ENCODE data around the gene EVC2. TPM values are rescaled to one million over a fixed set of nuclear protein-coding genes. Genes with fewer than 3 reads are reported as not detected.
A peak's percentile ranks its signal among the peaks of the same experiment; 100 is the strongest.

The EVC2 gene
- total and polyA plus RNA-seq, 4 donors, result 1.7 to 6.6 (median 2.3) TPM

DNA sequence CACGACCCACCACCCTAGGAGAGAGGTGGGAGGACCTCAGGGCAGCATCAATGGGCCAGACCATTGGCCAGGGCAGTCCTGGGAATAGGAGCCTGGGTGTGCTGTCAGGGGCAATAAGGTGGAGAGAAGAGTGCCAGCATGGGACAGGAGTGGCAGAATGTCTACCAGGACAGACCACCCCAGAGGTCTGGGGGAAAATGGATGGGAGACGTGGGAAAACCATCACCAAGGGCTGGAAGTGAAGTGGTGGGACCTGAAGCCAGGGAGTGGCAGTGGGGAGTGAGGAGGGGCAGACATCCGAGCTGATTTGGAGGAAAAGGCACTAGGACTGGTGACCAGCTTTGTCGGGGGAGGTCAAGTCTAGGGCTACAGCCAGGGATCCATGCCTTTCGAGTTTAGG, 993 bp downstream of the EVC2 start:
- H3K36me3 ChIP-seq (ENCODE audit: control insufficient read depth, insufficient read depth, low read length), result no peaks in the 10 kb centered on the region
- H3K27ac ChIP-seq (ENCODE audit: low read depth, low read length), result no peak overlapping the region
- H3K9me3 ChIP-seq (ENCODE audit: control insufficient read depth, insufficient read depth, low read length), result no peaks in the 10 kb centered on the region
- peaks cover 37% of the 10 kb centered on the region for H3K4me1 ChIP-seq (ENCODE audit: control insufficient read depth, insufficient read depth, low read length)
- peak overlapping the region; percentile 60 for H3K4me3 ChIP-seq (ENCODE audit: low read depth, low read length)
- peaks cover 27% of the 10 kb centered on the region for H3K27me3 ChIP-seq (ENCODE audit: control insufficient read depth, insufficient read depth, low read length)
- no peak for DNase-seq (ENCODE audit: low read depth in 4 of 6, low spot score in 6 of 6)
- 65% methylated on average over 5 of the region's 5 CpGs for WGBS (ENCODE audit: insufficient coverage)

DNA sequence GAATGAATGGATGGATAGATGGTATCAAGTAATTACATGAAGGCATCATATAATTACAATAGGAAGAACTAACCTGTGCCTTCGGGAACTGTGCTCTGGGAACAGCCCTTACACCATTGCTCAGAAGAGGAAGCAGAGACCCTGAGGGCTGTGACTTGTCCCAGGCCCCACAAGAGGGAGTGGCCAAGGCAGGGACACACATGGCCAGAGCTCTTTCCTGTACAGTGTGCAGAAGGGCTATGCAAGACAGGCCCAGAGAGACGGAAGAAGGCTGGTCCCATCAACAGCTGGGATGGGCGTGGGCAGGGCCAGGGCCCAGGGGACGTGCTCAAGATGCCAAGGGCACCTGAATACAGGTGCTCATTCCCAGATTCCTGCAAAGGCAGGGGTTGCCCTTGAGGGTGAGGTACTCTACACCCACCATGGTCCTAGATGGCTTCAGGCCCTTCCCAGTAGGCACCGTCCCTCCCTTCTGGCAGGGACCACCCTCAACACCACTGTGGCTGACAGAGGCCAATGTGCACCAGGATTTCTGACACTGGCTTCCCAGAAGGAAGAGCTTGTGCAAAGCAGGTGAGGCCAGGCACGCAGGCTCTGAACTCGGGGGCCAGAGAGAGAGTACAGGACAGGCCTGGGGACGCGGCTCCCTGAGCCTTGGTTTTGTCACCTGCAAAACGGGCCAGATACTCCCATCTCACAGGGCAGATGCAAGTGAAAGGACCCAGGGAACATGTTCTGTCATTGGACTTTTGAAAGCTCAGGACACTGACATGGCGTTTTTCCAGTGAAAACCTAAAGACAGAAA, 1.7 kb downstream of the EVC2 start:
- Histone ChIP-seq H3K27me3 (ENCODE audit: control insufficient read depth, insufficient read depth, low read length) (peaks cover 27% of the 10 kb centered on the region), H3K4me1 (ENCODE audit: control insufficient read depth, insufficient read depth, low read length) (peaks cover 34% of the 10 kb centered on the region), H3K27ac (ENCODE audit: low read depth, low read length) (no peak overlapping the region), H3K9me3 (ENCODE audit: control insufficient read depth, insufficient read depth, low read length) (no peaks in the 10 kb centered on the region), H3K36me3 (ENCODE audit: control insufficient read depth, insufficient read depth, low read length) (no peaks in the 10 kb centered on the region), H3K4me3 (ENCODE audit: low read depth, low read length) (no peak overlapping the region)
- DNase-seq (ENCODE audit: low read depth in 4 of 6, low spot score in 6 of 6), result no peak
- WGBS (ENCODE audit: insufficient coverage), result 98% methylated on average over 10 of the region's 11 CpGs

GRCh38 chr4:5705647-5706320, 2.6 kb downstream of the EVC2 start:
- DNase-seq (ENCODE audit: low read depth in 4 of 6, low spot score in 6 of 6), result no peak
- H3K9me3 ChIP-seq (ENCODE audit: control insufficient read depth, insufficient read depth, low read length), result no peaks in the 10 kb centered on the region
- no peak overlapping the region for H3K4me3 ChIP-seq (ENCODE audit: low read depth, low read length)
- 97% methylated on average over 3 of the region's 5 CpGs for WGBS (ENCODE audit: insufficient coverage)
- H3K4me1 ChIP-seq (ENCODE audit: control insufficient read depth, insufficient read depth, low read length), result peaks cover 28% of the 10 kb centered on the region
- H3K36me3 ChIP-seq (ENCODE audit: control insufficient read depth, insufficient read depth, low read length), result no peaks in the 10 kb centered on the region
- H3K27ac ChIP-seq (ENCODE audit: low read depth, low read length), result no peak overlapping the region
- H3K27me3 ChIP-seq (ENCODE audit: control insufficient read depth, insufficient read depth, low read length), result peaks cover 27% of the 10 kb centered on the region

DNA sequence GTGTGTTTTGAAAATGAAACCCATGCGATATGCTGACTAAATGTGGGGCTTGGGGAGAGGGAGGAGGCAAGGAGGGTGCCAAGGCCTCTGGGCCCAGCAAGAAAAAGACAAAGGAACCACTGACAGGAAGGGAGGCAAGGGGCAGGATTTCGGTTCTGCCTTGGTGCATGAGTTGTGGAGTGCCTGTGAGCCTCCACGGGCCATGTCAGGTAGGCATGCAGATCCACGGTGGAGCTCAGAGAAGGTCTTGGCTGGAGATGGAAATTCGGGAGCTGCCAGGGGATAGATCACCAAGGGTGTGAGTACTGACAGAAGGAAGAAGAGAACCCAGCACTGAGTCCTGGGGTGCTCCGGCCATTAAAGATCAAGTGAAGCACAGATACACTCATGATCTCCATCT, 4.1 kb downstream of the EVC2 start:
- no peak overlapping the region for H3K27ac ChIP-seq (ENCODE audit: low read depth, low read length)
- peaks cover 26% of the 10 kb centered on the region for H3K4me1 ChIP-seq (ENCODE audit: control insufficient read depth, insufficient read depth, low read length)
- H3K9me3 ChIP-seq (ENCODE audit: control insufficient read depth, insufficient read depth, low read length), result no peaks in the 10 kb centered on the region
- no peaks in the 10 kb centered on the region for H3K36me3 ChIP-seq (ENCODE audit: control insufficient read depth, insufficient read depth, low read length)
- 89% methylated on average over 6 of the region's 6 CpGs for WGBS (ENCODE audit: insufficient coverage)
- H3K27me3 ChIP-seq (ENCODE audit: control insufficient read depth, insufficient read depth, low read length), result peaks cover 21% of the 10 kb centered on the region
- DNase-seq (ENCODE audit: low read depth in 4 of 6, low spot score in 6 of 6), result no peak
- no peak overlapping the region for H3K4me3 ChIP-seq (ENCODE audit: low read depth, low read length)

GRCh38 chr4:5703831-5704230, 4.5 kb downstream of the EVC2 start:
- H3K4me3 ChIP-seq (ENCODE audit: low read depth, low read length), result no peak overlapping the region
- peaks cover 23% of the 10 kb centered on the region for H3K4me1 ChIP-seq (ENCODE audit: control insufficient read depth, insufficient read depth, low read length)
- WGBS (ENCODE audit: insufficient coverage), result 96% methylated on average over 5 of the region's 5 CpGs
- H3K9me3 ChIP-seq (ENCODE audit: control insufficient read depth, insufficient read depth, low read length), result no peaks in the 10 kb centered on the region
- H3K27me3 ChIP-seq (ENCODE audit: control insufficient read depth, insufficient read depth, low read length), result peaks cover 20% of the 10 kb centered on the region
- no peak for DNase-seq (ENCODE audit: low read depth in 4 of 6, low spot score in 6 of 6)
- H3K27ac ChIP-seq (ENCODE audit: low read depth, low read length), result no peak overlapping the region
- H3K36me3 ChIP-seq (ENCODE audit: control insufficient read depth, insufficient read depth, low read length), result no peaks in the 10 kb centered on the region

DNA sequence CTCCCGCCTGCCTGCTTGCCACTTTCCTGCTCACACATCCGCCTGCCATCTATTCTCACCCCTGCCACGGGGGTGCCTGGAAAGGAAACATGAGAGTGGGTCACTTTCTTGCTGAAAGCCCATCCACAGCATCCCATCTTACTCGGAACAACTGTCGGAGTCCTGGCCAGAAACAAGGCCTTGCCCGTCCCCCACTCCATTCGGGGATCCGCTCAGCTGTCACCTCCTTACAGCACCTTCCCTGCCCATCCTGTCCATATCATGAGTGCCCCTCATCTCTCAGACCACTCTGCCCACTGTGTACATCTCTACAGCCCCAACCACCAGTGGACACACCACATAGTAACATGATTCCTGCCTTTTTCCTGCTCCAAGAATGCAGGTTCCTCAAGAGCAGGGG, 6.4 kb downstream of the EVC2 start:
- H3K4me1 ChIP-seq (ENCODE audit: control insufficient read depth, insufficient read depth, low read length), result peaks cover 5% of the 10 kb centered on the region
- WGBS (ENCODE audit: insufficient coverage), result 94% methylated on average over 8 of the region's 8 CpGs

GRCh38 chr4:5700459-5700858, 7.9 kb downstream of the EVC2 start:
- DNase-seq (ENCODE audit: low read depth in 4 of 6, low spot score in 6 of 6), result no peak
- H3K4me1 ChIP-seq (ENCODE audit: control insufficient read depth, insufficient read depth, low read length), result no peaks in the 10 kb centered on the region
- H3K36me3 ChIP-seq (ENCODE audit: control insufficient read depth, insufficient read depth, low read length), result peaks cover 6% of the 10 kb centered on the region
- H3K27ac ChIP-seq (ENCODE audit: low read depth, low read length), result no peak overlapping the region
- H3K9me3 ChIP-seq (ENCODE audit: control insufficient read depth, insufficient read depth, low read length), result no peaks in the 10 kb centered on the region
- 90% methylated on average over 5 of the region's 5 CpGs for WGBS (ENCODE audit: insufficient coverage)
- no peak overlapping the region for H3K4me3 ChIP-seq (ENCODE audit: low read depth, low read length)
- no peaks in the 10 kb centered on the region for H3K27me3 ChIP-seq (ENCODE audit: control insufficient read depth, insufficient read depth, low read length)

More for the DNA sequence above, 6.4 kb downstream of the EVC2 start:
- Histone ChIP-seq H3K4me3 (ENCODE audit: low read depth, low read length) (no peak overlapping the region), H3K27me3 (ENCODE audit: control insufficient read depth, insufficient read depth, low read length) (peaks cover 2% of the 10 kb centered on the region), H3K27ac (ENCODE audit: low read depth, low read length) (no peak overlapping the region), H3K36me3 (ENCODE audit: control insufficient read depth, insufficient read depth, low read length) (no peaks in the 10 kb centered on the region), H3K9me3 (ENCODE audit: control insufficient read depth, insufficient read depth, low read length) (no peaks in the 10 kb centered on the region)
- no peak for DNase-seq (ENCODE audit: low read depth in 4 of 6, low spot score in 6 of 6)

- Histone ChIP-seq H3K27ac (ENCODE audit: low read depth, low read length) (no peak overlapping the region), H3K36me3 (ENCODE audit: control insufficient read depth, insufficient read depth, low read length) (peaks cover 10% of the 10 kb centered on the region), H3K9me3 (ENCODE audit: control insufficient read depth, insufficient read depth, low read length) (no peaks in the 10 kb centered on the region), H3K27me3 (ENCODE audit: control insufficient read depth, insufficient read depth, low read length) (no peaks in the 10 kb centered on the region), H3K4me1 (ENCODE audit: control insufficient read depth, insufficient read depth, low read length) (no peaks in the 10 kb centered on the region), H3K4me3 (ENCODE audit: low read depth, low read length) (no peak overlapping the region)
- no peak for DNase-seq (ENCODE audit: low read depth in 4 of 6, low spot score in 6 of 6)
- 93% methylated on average over 11 of the region's 11 CpGs for WGBS (ENCODE audit: insufficient coverage)
These were observed 12.0 kb downstream of the EVC2 start for GRCh38 chr4:5696341-5696740.

DNA sequence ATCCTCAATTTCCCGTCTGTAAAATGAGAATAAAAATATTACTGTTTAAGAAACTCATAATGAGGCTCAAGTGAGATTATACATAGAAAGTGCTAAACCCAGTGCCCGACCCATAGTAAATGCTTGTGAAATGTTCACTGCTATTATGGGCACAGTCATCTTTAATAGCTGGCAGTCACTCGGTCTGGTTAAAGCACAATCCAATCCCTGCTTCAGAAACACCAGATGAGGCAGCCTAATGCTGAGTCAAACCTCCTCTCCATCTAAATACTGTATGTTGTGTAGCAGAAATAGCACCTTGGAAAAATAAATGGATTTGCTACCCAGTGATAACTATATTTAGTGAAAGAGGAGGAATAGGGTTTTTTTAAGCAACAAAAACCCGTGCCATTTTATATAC, 14.5 kb downstream of the EVC2 start:
- no peaks in the 10 kb centered on the region for H3K9me3 ChIP-seq (ENCODE audit: control insufficient read depth, insufficient read depth, low read length)
- H3K4me3 ChIP-seq (ENCODE audit: low read depth, low read length), result no peak overlapping the region
- peaks cover 3% of the 10 kb centered on the region for H3K4me1 ChIP-seq (ENCODE audit: control insufficient read depth, insufficient read depth, low read length)
- 100% methylated on average over 1 of the region's 4 CpGs for WGBS (ENCODE audit: insufficient coverage)
- DNase-seq (ENCODE audit: low read depth in 4 of 6, low spot score in 6 of 6), result no peak
- peaks cover 10% of the 10 kb centered on the region for H3K36me3 ChIP-seq (ENCODE audit: control insufficient read depth, insufficient read depth, low read length)
- H3K27ac ChIP-seq (ENCODE audit: low read depth, low read length), result no peak overlapping the region
- no peaks in the 10 kb centered on the region for H3K27me3 ChIP-seq (ENCODE audit: control insufficient read depth, insufficient read depth, low read length)
